ENCODE results near the gene TRAF6. TPM values are rescaled to one million over a fixed set of nuclear protein-coding genes. Genes with fewer than 3 reads are reported as not detected.

The TRAF6 gene
- total and polyA plus RNA-seq, 7 experiments from 2014 or later = 7.9 to 22.2 (median 18.2) TPM

DNA sequence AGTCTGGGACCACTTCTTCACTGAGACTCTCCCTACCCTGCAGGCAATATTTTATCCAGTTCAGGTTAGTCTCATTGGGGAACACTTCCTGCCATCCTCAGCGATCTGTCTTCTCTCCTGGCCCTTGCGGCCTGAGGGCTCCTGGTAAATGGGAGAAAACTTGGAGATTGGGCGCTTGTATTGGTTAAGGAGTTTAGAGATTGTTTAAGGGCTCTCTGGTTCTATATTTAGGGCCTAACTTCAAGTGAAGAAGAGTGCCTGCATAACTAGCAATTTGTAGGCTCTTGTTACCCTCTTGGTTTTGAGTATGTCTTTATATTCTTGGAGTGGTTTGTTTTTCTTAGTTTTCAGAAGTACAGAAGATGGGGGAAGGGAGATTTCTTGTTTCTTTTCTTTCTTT lies 72.7 kb downstream of the TRAF6 start:
- intact Hi-C loops (cut with micrococcal nuclease) = no loop called here
- peaks cover 0 to 10% (median 0%) of the 10 kb centered on the region in 7 donors for H3K4me1 Mint-ChIP-seq
- peaks cover 0 to 55% (median 0%) of the 10 kb centered on the region in 5 donors for H3K36me3 Mint-ChIP-seq
- ATAC-seq (no peak), DNase-seq (no peak)
- POLR2A ChIA-PET = no interaction called here
- Histone ChIP-seq H3K27ac (ENCODE audit: low read depth, low read length) (no peak overlapping the region), H3K27me3 (ENCODE audit: control insufficient read depth in 2 of 2, insufficient read depth in 2 of 2, low read length in 2 of 2) (no peaks in the 10 kb centered on the region), H3K4me3 (ENCODE audit: low read length) (no peak overlapping the region), H3K9me3 (ENCODE audit: control insufficient read depth in 2 of 3, low read length in 3 of 3) (no peaks in the 10 kb centered on the region), H3K36me3 (ENCODE audit: control insufficient read depth in 2 of 3, insufficient read depth in 3 of 3, low read length in 3 of 3) (peaks cover 0 to 40% (median 0%) of the 10 kb centered on the region in 3 experiments), H3K4me1 (ENCODE audit: control insufficient read depth in 2 of 2, insufficient read depth in 2 of 2, low read length in 2 of 2) (peaks cover 0 to 4% of the 10 kb centered on the region in 2 donors)
- H3K27me3 Mint-ChIP-seq = peaks cover 0 to 9% (median 0%) of the 10 kb centered on the region in 5 donors
- no peak overlapping the region for H3K4me3 Mint-ChIP-seq
- CTCF ChIA-PET = no interaction called here
- peaks cover 0 to 5% (median 0%) of the 10 kb centered on the region in 11 donors for H3K9me3 Mint-ChIP-seq
- no peak overlapping the region for H3K27ac Mint-ChIP-seq

Other genes with a start within 250 kb of the TRAF6 start
- 10 to 100 TPM; 42.6 to 62.2 (median 45.9) TPM for gene COMMD9, start 220.8 kb downstream of the TRAF6 start, total RNA-seq
- gene COMMD9, start 220.8 kb downstream of the TRAF6 start, polyA plus RNA-seq = 10 to 100 TPM; 79.7 to 86.1 TPM
- gene PRR5L, start 214.0 kb downstream of the TRAF6 start, total RNA-seq = 10 to 100 TPM in 2 of 5 experiments, 1 to 10 TPM in 3; 2.0 to 47.6 (median 4.8) TPM
- gene PRR5L, start 214.0 kb downstream of the TRAF6 start, polyA plus RNA-seq = under 1 TPM; 0.10 to 0.19 TPM
- gene RAG1, start 57.7 kb upstream of the TRAF6 start, total RNA-seq = under 1 TPM; 0.15 to 0.65 (median 0.37) TPM
- not detected for gene RAG1, start 57.7 kb upstream of the TRAF6 start, polyA plus RNA-seq
- 1 to 10 TPM in 4 of 5 experiments, not detected in 1; 1.1 to 4.7 (median 1.6) TPM for gene IFTAP, start 84.2 kb upstream of the TRAF6 start, total RNA-seq
- gene IFTAP, start 84.2 kb upstream of the TRAF6 start, polyA plus RNA-seq = 10 to 100 TPM; 13.1 to 14.1 TPM
- not detected for gene RAG2, start 88.0 kb upstream of the TRAF6 start, total RNA-seq
- gene RAG2, start 88.0 kb upstream of the TRAF6 start, polyA plus RNA-seq = not detected

All from naive thymus-derived CD4-positive, alpha-beta T cell (primary cell).